Right lobe of liver (tissue), 6 donors: ENCODE measurements around the gene TBC1D2B. TPM values are rescaled to one million over a fixed set of nuclear protein-coding genes. Genes with fewer than 3 reads are reported as not detected.

ENCODE experiments used
- ATAC-seq, 4 donors: fragments of 200-7000 bp; cut with Tn5 transposase; one replicate each; pipeline ENCODE4 v1.9.1; 2020; ENCODE audit warnings: mild to moderate bottlenecking in 4 of 4, moderate library complexity in 4 of 4
- DNase-seq, 3 donors: peaks; one replicate each; pipeline ENCODE4 v3.0.0-alpha.2; 2020
- H3K27ac ChIP-seq, 3 donors: fragments of 200-600 bp; one replicate each; pipeline ENCODE4 v1.8.0; 2022
- H3K27me3 ChIP-seq, 2 donors: fragments of 200-600 bp; one replicate each; pipeline ENCODE4 v1.8.0; 2022
- H3K36me3 ChIP-seq, 4 donors: fragments of 200-600 bp; sonication (generic) in 1 of 4; one replicate each; pipeline versions ENCODE4 v1.5.1 to v1.8.0; 2017 to 2022; ENCODE audit warnings: control low read depth in 1 of 4
- H3K4me1 ChIP-seq, 4 donors: fragments of 200-600 bp; sonication (generic) in 1 of 4; one replicate each; pipeline versions ENCODE4 v1.5.1 to v1.8.0; 2017 to 2022; ENCODE audit warnings: control low read depth in 1 of 4
- H3K4me3 ChIP-seq, 3 donors: fragments of 200-600 bp; one replicate each; pipeline ENCODE4 v1.8.0; 2022
- H3K9me3 ChIP-seq, 4 donors: fragments of 200-600 bp; sonication (generic) in 1 of 4; one replicate each; pipeline versions ENCODE4 v1.5.1 to v1.8.0; 2017 to 2022; ENCODE audit warnings: control low read depth in 1 of 4
- POLR2A ChIP-seq: fragments of 450-650 bp; IDR thresholded peaks from one replicate; pipeline ENCODE4 v1.6.1; 2017; ENCODE audit warnings: antibody characterized with exemption, mild to moderate bottlenecking
- WGBS: methylation state at CpG from one replicate; pipeline ENCODE4 v1.1.6; 2018; ENCODE audit warnings: low coverage, low lambda C conversion rate; ENCODE audit not compliant: insufficient coverage; ENCODE audit errors: missing lambda C conversion rate; 5-methylcytosine and 5-hydroxymethylcytosine counted together
- intact Hi-C, 2 donors: fragments of 100-400 bp; cut with DNase I; formaldehyde crosslinking; loops; one replicate each; pipeline versions ENCODE4 v1.11.2 to v1.14.1; 2022
- long read RNA-seq: library from polyadenylated mRNA; unstranded; transcript quantifications from one replicate; pipeline ENCODE4 v2.0.0, GENCODE V29; 2019
- total RNA-seq, 6 experiments: library from RNA; depleted of rRNA in 2 of 6; stranded (reverse); fragments of >200 nt in 2 of 6; fragmentation: NEBNext Ultra II Directional in 3 of 6; extraction: Animal tissue kit (Norgen Biotek cat#: 25700) in 3 of 6; gene quantifications; one replicate each; pipeline versions ENCODE4 v1.1.0 to v1.2.4, GENCODE V29; 2016 to 2023
- TF ChIP-seq, protein P1 (sequence below), 4 donors: fragments of 200-600 bp in 3 of 4; fragments of 450-650 bp in 1 of 4; IDR thresholded peaks; one replicate each; pipeline versions ENCODE4 v1.5.1 to v1.8.0; 2016 to 2022; ENCODE audit warnings: antibody characterized with exemption in 4 of 4, mild to moderate bottlenecking in 2 of 4
- donor health status: DM: no; HTN: yes; CAD: no.
- donor health status: DM: no; HTN: no; CAD: no.
- donor health status: DM: no; HTN: no; CAD: no.
- donor health status: DM: no; HTN: yes; CAD: no.
- donor health status: DM: no; HTN: yes; CAD: no.

TBC1D2B gene
- 10 to 100 TPM; 23.7 to 81.4 (median 29.6) TPM for total RNA-seq
- long read RNA-seq, full-length matches to known transcripts, result 1 of 2 reads
- long read RNA-seq, partial matches to known transcripts, result 0 of 2 reads
- long read RNA-seq, other reads (novel, unspliced or antisense), result 1 of 2 reads

GRCh38 chr15:78077053-78077870 is at the start of gene TBC1D2B:
Gene TBC1D2B (minus strand): TSS chr15:78077711. CDS start chr15:78077652, 59 bp downstream.
- DNase-seq, result peak; percentile 84 to 86 (median 85)
- H3K27ac ChIP-seq, result peak within 1 kb of the TSS; percentile 95 to 99 (median 95)
- no peaks in the 10 kb centered on the region for H3K27me3 ChIP-seq
- no peaks in the 10 kb centered on the region for H3K36me3 ChIP-seq
- H3K4me1 ChIP-seq, result peaks cover 0 to 36% (median 11%) of the 10 kb centered on the region in 4 donors
- no peaks in the 10 kb centered on the region for H3K9me3 ChIP-seq
- peak within 1 kb of the TSS; percentile 93 to 99 (median 96) for H3K4me3 ChIP-seq
- WGBS, result 0% methylated on average over 9 of the region's 104 CpGs
- peak; percentile 60 to 82 (median 75) for ATAC-seq
- TF ChIP-seq POLR2A, result peak; percentile 73
- TF ChIP-seq, protein P1, sequence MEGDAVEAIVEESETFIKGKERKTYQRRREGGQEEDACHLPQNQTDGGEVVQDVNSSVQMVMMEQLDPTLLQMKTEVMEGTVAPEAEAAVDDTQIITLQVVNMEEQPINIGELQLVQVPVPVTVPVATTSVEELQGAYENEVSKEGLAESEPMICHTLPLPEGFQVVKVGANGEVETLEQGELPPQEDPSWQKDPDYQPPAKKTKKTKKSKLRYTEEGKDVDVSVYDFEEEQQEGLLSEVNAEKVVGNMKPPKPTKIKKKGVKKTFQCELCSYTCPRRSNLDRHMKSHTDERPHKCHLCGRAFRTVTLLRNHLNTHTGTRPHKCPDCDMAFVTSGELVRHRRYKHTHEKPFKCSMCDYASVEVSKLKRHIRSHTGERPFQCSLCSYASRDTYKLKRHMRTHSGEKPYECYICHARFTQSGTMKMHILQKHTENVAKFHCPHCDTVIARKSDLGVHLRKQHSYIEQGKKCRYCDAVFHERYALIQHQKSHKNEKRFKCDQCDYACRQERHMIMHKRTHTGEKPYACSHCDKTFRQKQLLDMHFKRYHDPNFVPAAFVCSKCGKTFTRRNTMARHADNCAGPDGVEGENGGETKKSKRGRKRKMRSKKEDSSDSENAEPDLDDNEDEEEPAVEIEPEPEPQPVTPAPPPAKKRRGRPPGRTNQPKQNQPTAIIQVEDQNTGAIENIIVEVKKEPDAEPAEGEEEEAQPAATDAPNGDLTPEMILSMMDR (IDR thresholded peaks at IDR 0.05), result peak in 2 of 4 donors; percentile 6 to 7
- intact Hi-C loops, result no loop called here

DNA sequence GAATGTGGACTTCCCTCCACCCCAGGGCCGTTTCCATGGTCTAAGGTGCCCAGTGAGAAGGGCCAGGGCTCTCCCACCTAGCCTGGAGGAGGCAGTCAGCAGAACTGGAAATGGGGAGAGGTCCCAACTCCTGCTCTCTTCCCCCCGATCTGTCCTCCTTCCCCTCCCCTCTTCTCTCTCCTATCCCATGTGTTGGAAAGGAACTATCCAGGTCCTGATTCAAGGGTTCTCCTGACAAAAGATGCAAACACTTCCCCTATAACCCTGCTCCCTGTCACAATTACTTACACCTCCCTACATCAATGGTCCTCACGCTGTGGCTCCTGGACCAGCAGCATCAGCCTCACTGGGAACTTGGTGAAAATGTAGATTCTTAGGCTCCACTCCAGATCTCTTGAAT is 47.8 kb upstream of the TBC1D2B start:
- TF ChIP-seq, protein P1 (IDR thresholded peaks at IDR 0.05), result no peak
- TF ChIP-seq POLR2A, result no peak
- WGBS, result 100% methylated on average over 2 of the region's 3 CpGs
- Histone ChIP-seq H3K27me3 (no peaks in the 10 kb centered on the region), H3K4me1 (peaks cover 0 to 4% (median 0%) of the 10 kb centered on the region in 4 donors), H3K9me3 (no peaks in the 10 kb centered on the region), H3K27ac (no peak overlapping the region), H3K4me3 (no peak overlapping the region), H3K36me3 (no peaks in the 10 kb centered on the region)
- DNase-seq (no peak), ATAC-seq (no peak)
- intact Hi-C loops, result loop anchor here in 1 of 2 donors (5.0 kb wide), 1 partner anchor 117 kb away; no protein-coding TSS in a partner anchor

DNA sequence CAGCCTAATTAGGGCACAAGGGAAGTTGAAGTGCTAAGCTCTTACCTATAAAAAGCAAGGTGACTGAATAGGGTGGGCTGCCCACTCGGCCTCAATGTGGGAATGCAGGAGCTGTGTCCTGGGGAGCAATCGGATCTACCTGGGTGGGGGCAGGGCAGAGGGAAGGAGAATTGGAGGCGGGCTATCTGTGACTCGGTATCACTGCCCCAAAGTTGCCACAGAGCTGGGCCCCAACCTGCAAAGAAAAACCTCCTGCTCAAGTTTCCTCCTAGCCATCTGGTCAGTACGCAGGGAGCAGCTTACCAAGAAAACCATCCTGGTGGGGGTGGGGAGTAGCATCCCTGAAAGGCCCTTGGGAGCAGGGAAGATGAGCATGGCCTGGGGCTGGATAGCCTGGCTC is 43.0 kb upstream of the TBC1D2B start:
- intact Hi-C loops, result loop anchor here in 1 of 2 donors (5.0 kb wide), 1 partner anchor 72 kb away; no protein-coding TSS in a partner anchor
- Histone ChIP-seq H3K27me3 (no peaks in the 10 kb centered on the region), H3K4me1 (peaks cover 0 to 2% (median 0%) of the 10 kb centered on the region in 4 donors), H3K27ac (no peak overlapping the region), H3K4me3 (no peak overlapping the region), H3K9me3 (no peaks in the 10 kb centered on the region), H3K36me3 (no peaks in the 10 kb centered on the region)
- WGBS, result 88% methylated on average over 4 of the region's 5 CpGs
- no peak for TF ChIP-seq POLR2A
- TF ChIP-seq, protein P1 (IDR thresholded peaks at IDR 0.05), result no peak
- DNase-seq (no peak), ATAC-seq (no peak)

DNA sequence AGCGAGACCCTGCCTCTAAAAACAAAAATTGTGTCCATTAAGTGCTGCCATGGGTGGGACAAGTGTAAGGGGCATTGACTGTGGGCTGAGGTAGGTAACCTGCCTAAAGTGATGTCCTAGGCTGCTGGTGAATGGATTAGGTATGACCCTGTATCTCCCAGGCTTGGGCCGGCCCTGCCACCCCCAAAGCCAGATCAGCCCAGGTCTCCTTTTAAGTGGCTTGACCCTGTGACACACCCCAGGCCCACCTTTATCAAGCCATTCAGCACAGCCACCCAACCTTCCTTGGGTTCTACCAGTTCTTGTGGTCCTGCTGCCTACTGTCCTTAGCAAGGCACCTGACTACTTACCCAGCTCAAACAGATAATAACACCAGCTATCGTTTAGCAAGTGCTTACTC is 35.0 kb upstream of the TBC1D2B start:
- H3K4me1 ChIP-seq, result no peaks in the 10 kb centered on the region
- TF ChIP-seq, protein P1 (IDR thresholded peaks at IDR 0.05), result no peak
- TF ChIP-seq POLR2A, result no peak
- intact Hi-C loops, result loop anchor here (5.0 kb wide), 3 partner anchors 80 to 125 kb away; no protein-coding TSS in a partner anchor
- peak in 1 of 3 donors; percentile 10 for DNase-seq
- H3K27me3 ChIP-seq, result no peaks in the 10 kb centered on the region
- H3K27ac ChIP-seq, result no peak overlapping the region
- WGBS, result 41% methylated on average over 2 of the region's 3 CpGs
- no peaks in the 10 kb centered on the region for H3K9me3 ChIP-seq
- no peak overlapping the region for H3K4me3 ChIP-seq
- H3K36me3 ChIP-seq, result no peaks in the 10 kb centered on the region
- no peak for ATAC-seq
